HG03442 (cell line): ENCODE data around the gene FOS.
"Not testable (repeated sequence)": the region's sequence is repeated elsewhere in the genome, so short reads cannot be mapped to it uniquely, and the experiment has no call there.

Experiments used
- ATAC-seq: cut with Tn5 transposase; IDR thresholded peaks from one replicate; pipeline ENCODE4 v1.9.1; 2021; ENCODE audit warnings: mild to moderate bottlenecking, moderate library complexity; ENCODE audit not compliant: unreplicated experiment

Gene FOS

GRCh38 chr14:75275598-75275997 is 3.0 kb upstream of the FOS start:
- ATAC-seq, result no peak

- no peak for ATAC-seq
Measured at GRCh38 chr14:75277008-75277814, 1.4 kb upstream of the FOS start.

- no peak for ATAC-seq
Measured at GRCh38 chr14:75277815-75278421, 710 bp upstream of the FOS start.

GRCh38 chr14:75279153-75279762 is 630 bp downstream of the FOS start:
- ATAC-seq, result no peak

GRCh38 chr14:75279763-75280290 is 1.2 kb downstream of the FOS start:
- ATAC-seq, result no peak

GRCh38 chr14:75280291-75280830 is 1.7 kb downstream of the FOS start:
- no peak for ATAC-seq

GRCh38 chr14:75280831-75281653 is 2.4 kb downstream of the FOS start:
- no peak for ATAC-seq

GRCh38 chr14:75281654-75282019 is 3.0 kb downstream of the FOS start:
- ATAC-seq, result no peak

GRCh38 chr14:75282170-75282554 is 3.5 kb downstream of the FOS start:
- no peak for ATAC-seq

GRCh38 chr14:75282555-75283161 is 4.0 kb downstream of the FOS start:
- ATAC-seq, result not testable (repeated sequence)

- no peak for ATAC-seq
Measured at GRCh38 chr14:75283162-75283832, 4.7 kb downstream of the FOS start.

- no peak for ATAC-seq
Measured at GRCh38 chr14:75283833-75284563, 5.4 kb downstream of the FOS start.

GRCh38 chr14:75285331-75285730 is 6.7 kb downstream of the FOS start:
- ATAC-seq, result no peak

- ATAC-seq, result no peak
Measured at GRCh38 chr14:75286313-75286712, 7.7 kb downstream of the FOS start.

GRCh38 chr14:75289840-75290388 is 11.3 kb downstream of the FOS start:
- ATAC-seq, result no peak

- ATAC-seq, result no peak
Measured at GRCh38 chr14:75290851-75291250, 12.2 kb downstream of the FOS start.

- no peak for ATAC-seq
Measured at GRCh38 chr14:75291331-75291730, 12.7 kb downstream of the FOS start.

GRCh38 chr14:75292101-75292563 is 13.5 kb downstream of the FOS start:
- ATAC-seq, result no peak

- no peak for ATAC-seq
Measured at GRCh38 chr14:75292886-75293285, 14.3 kb downstream of the FOS start.
